GM18502 (cell line): ENCODE measurements around the gene RYR1.
A peak's percentile ranks its signal among the peaks of the same experiment; 100 is the strongest.
"Not testable (repeated sequence)": the region's sequence is repeated elsewhere in the genome, so short reads cannot be mapped to it uniquely, and the experiment has no call there.

Source experiments
- ATAC-seq: cut with Tn5 transposase; IDR thresholded peaks from one replicate; pipeline ENCODE4 v1.9.1; 2021; ENCODE audit warnings: mild to moderate bottlenecking; ENCODE audit not compliant: unreplicated experiment, poor library complexity

Gene RYR1

GRCh38 chr19:38583985-38584305, 150.5 kb downstream of the RYR1 start:
- no peak for ATAC-seq

- no peak for ATAC-seq
Measured at GRCh38 chr19:38587562-38587961, 154.1 kb downstream of the RYR1 start.

- ATAC-seq, result no peak
Measured at GRCh38 chr19:38588041-38588440, 154.6 kb downstream of the RYR1 start.

- no peak for ATAC-seq
Measured at GRCh38 chr19:38592940-38593339, 159.4 kb downstream of the RYR1 start.

GRCh38 chr19:38596057-38596981, 162.8 kb downstream of the RYR1 start:
- no peak for ATAC-seq

GRCh38 chr19:38597075-38597474, 163.6 kb downstream of the RYR1 start:
- ATAC-seq, result no peak

- ATAC-seq, result no peak
Measured at GRCh38 chr19:38599722-38600121, 166.2 kb downstream of the RYR1 start.

- not testable (repeated sequence) for ATAC-seq
Measured at GRCh38 chr19:38602856-38603255, 169.4 kb downstream of the RYR1 start.

GRCh38 chr19:38606131-38606530, 172.6 kb downstream of the RYR1 start:
- no peak for ATAC-seq

GRCh38 chr19:38614289-38614688, 180.8 kb downstream of the RYR1 start:
- no peak for ATAC-seq

- ATAC-seq, result no peak
Measured at GRCh38 chr19:38615007-38615581, 181.6 kb downstream of the RYR1 start.

- no peak for ATAC-seq
Measured at GRCh38 chr19:38616265-38616664, 182.8 kb downstream of the RYR1 start.

- peak; percentile 2 for ATAC-seq
Measured at GRCh38 chr19:38617283-38617763, 183.8 kb downstream of the RYR1 start.

- ATAC-seq, result peak; percentile 54
Measured at GRCh38 chr19:38617764-38618589, 184.5 kb downstream of the RYR1 start, which contains the start of gene MAP4K1. TSS of gene MAP4K1 (minus strand) at chr19:38617953. CDS start at chr19:38617895, 58 bp downstream.

- peak; percentile 52 for ATAC-seq
Measured at GRCh38 chr19:38618590-38619360, 185.3 kb downstream of the RYR1 start, which contains the start of gene EIF3K. TSS of gene EIF3K (plus strand) at chr19:38619188. CDS start at chr19:38619269, 81 bp downstream.

GRCh38 chr19:38619361-38620174, 186.1 kb downstream of the RYR1 start:
- ATAC-seq, result no peak

- no peak for ATAC-seq
Measured at GRCh38 chr19:38624822-38625221, 191.3 kb downstream of the RYR1 start.

GRCh38 chr19:38626401-38626800, 192.9 kb downstream of the RYR1 start:
- no peak for ATAC-seq

- no peak for ATAC-seq
Measured at GRCh38 chr19:38629568-38629967, 196.1 kb downstream of the RYR1 start.
